Activated CD4-positive, alpha-beta T cell treated with anti-CD3 and anti-CD28 coated beads, Interleukin-2, amount 50 U/mL, for 1 hour (primary cell): ENCODE data around the gene PIR.

ENCODE experiments used
- DNase-seq: peaks from one replicate; pipeline ENCODE4 v3.0.0-alpha.2; 2020

The PIR gene

GRCh38 chrX:15413101-15413500 lies 80.0 kb downstream of the PIR start:
- DNase-seq = no peak

GRCh38 chrX:15410947-15411346 lies 82.2 kb downstream of the PIR start:
- no peak for DNase-seq

- no peak for DNase-seq
These were observed 82.7 kb downstream of the PIR start for GRCh38 chrX:15410430-15410829.

- DNase-seq = no peak
These were observed 87.3 kb downstream of the PIR start for GRCh38 chrX:15405846-15406245.

GRCh38 chrX:15404401-15405096 lies 88.6 kb downstream of the PIR start:
- DNase-seq = no peak

- no peak for DNase-seq
These were observed 91.8 kb downstream of the PIR start for GRCh38 chrX:15401378-15401777.

GRCh38 chrX:15399962-15400391 lies 93.2 kb downstream of the PIR start:
- no peak for DNase-seq

- DNase-seq = no peak
These were observed 94.3 kb downstream of the PIR start for GRCh38 chrX:15398874-15399273.

- no peak for DNase-seq
These were observed 97.3 kb downstream of the PIR start for GRCh38 chrX:15395789-15396188.

- no peak for DNase-seq
These were observed 101.3 kb downstream of the PIR start for GRCh38 chrX:15391850-15392249.

GRCh38 chrX:15384304-15384703 lies 108.8 kb downstream of the PIR start, which contains the start of gene VEGFD:
Gene VEGFD, minus strand, starts transcription at chrX:15384413. Its CDS starts 467 bp downstream, at chrX:15383946.
- DNase-seq = no peak

GRCh38 chrX:15382813-15383212 lies 110.3 kb downstream of the PIR start:
- no peak for DNase-seq

- DNase-seq = no peak
These were observed 116.2 kb downstream of the PIR start for GRCh38 chrX:15376956-15377355.

- DNase-seq = no peak
These were observed 119.2 kb downstream of the PIR start for GRCh38 chrX:15373976-15374375.

GRCh38 chrX:15366506-15367352 lies 126.4 kb downstream of the PIR start:
- no peak for DNase-seq

GRCh38 chrX:15359701-15360100 lies 133.4 kb downstream of the PIR start:
- no peak for DNase-seq

- DNase-seq = no peak
These were observed 134.6 kb downstream of the PIR start for GRCh38 chrX:15358533-15358932.

GRCh38 chrX:15356444-15356843 lies 136.7 kb downstream of the PIR start:
- no peak for DNase-seq

- no peak for DNase-seq
These were observed 142.7 kb downstream of the PIR start for GRCh38 chrX:15350329-15350996.

GRCh38 chrX:15349046-15349445 lies 144.1 kb downstream of the PIR start:
- no peak for DNase-seq

- no peak for DNase-seq
These were observed 147.2 kb downstream of the PIR start for GRCh38 chrX:15345976-15346375.

GRCh38 chrX:15344106-15344505 lies 149.0 kb downstream of the PIR start:
- DNase-seq = no peak

GRCh38 chrX:15343075-15343476 lies 150.1 kb downstream of the PIR start:
- DNase-seq = no peak

- no peak for DNase-seq
These were observed 152.3 kb downstream of the PIR start for GRCh38 chrX:15340867-15341266.
